Measurements from ENCODE around the gene TCHHL1. TPM values are rescaled to one million over a fixed set of nuclear protein-coding genes. Genes with fewer than 3 reads are reported as not detected.

The TCHHL1 gene
- total and polyA plus RNA-seq, 10 of the 15 experiments (the other 5 are each of a cell fraction or from before 2014, with no cell fraction given), result not detected

DNA sequence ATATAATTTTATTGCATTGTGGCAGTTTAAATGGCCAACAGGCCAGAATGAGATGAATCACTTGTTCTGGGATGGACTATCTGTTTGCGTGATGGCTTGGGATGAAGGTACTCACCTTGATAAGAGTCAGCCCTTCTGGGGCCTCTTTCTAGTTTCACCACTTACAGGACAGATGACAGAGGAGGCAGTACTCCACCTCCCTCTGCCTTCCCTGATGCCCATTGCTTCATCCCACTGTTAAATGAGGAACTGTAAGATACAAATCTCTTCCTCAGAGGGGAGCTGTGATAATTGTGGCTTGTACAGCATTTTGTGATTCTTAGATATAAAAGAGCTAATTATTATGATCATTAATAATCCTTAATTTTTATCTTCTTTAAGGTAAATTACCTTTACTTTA, 30.1 kb upstream of the TCHHL1 start:
- no peak for FAIRE-seq
- 93% methylated on average over 1 of the region's 1 CpG for WGBS (ENCODE audit: insufficient coverage, insufficient replicate concordance, low lambda C conversion rate, missing lambda C conversion rate)
- ChIA-PET POLR2A (interaction anchor here (0.9 kb wide), 1 partner anchor 18 kb away, joined by 3 read pairs; no protein-coding TSS in a partner anchor), CTCF (interaction anchor here (1.0 to 2.1 kb wide), 2 partner anchors 18 to 66 kb away, joined by 3 to 5 read pairs; no protein-coding TSS in a partner anchor), SMC1A (ENCODE audit: uncharacterized antibody, unreplicated experiment) (no interaction called here), RAD21 (ENCODE audit: unreplicated experiment) (no interaction called here)
- Histone ChIP-seq H3K4me1 (ENCODE audit: control insufficient read depth, insufficient read depth, low read length) (no peaks in the 10 kb centered on the region), H4K20me1 (ENCODE audit: control insufficient read depth, insufficient read depth) (no peaks in the 10 kb centered on the region), H3K9me3 (replicated peaks; ENCODE audit: control insufficient read depth, insufficient read depth, low read length) (no peaks in the 10 kb centered on the region), H3K79me2 (ENCODE audit: control insufficient read depth, insufficient read depth, low read length) (no peaks in the 10 kb centered on the region), H3K36me3 (ENCODE audit: control insufficient read depth in 2 of 2, insufficient read depth in 2 of 2, low read length in 1 of 2) (no peaks in the 10 kb centered on the region), H3K27me3 (replicated peaks in 1 of 2; ENCODE audit: control insufficient read depth in 2 of 2, insufficient read depth in 2 of 2, low read length in 1 of 2) (peaks cover 0 to 8% of the 10 kb centered on the region in 2 experiments; a peak in 2 of 4 replicates), H3K4me2 (ENCODE audit: control insufficient read depth, insufficient read depth) (no peak overlapping the region), H2AFZ (ENCODE audit: control insufficient read depth, low read depth, low read length) (no peak overlapping the region), H3K4me3 (no peak overlapping the region), H3K9ac (ENCODE audit: control insufficient read depth, insufficient read depth, low read length) (no peak overlapping the region), H3K27ac (ENCODE audit: control insufficient read depth, insufficient read depth) (no peak overlapping the region)
- ATAC-seq, result no peak
- intact Hi-C loops (cut with micrococcal nuclease; ENCODE audit: unreplicated experiment), result no loop called here
- in situ Hi-C loops (cut with MboI), result no loop called here
- TF ChIP-seq, protein P1, sequence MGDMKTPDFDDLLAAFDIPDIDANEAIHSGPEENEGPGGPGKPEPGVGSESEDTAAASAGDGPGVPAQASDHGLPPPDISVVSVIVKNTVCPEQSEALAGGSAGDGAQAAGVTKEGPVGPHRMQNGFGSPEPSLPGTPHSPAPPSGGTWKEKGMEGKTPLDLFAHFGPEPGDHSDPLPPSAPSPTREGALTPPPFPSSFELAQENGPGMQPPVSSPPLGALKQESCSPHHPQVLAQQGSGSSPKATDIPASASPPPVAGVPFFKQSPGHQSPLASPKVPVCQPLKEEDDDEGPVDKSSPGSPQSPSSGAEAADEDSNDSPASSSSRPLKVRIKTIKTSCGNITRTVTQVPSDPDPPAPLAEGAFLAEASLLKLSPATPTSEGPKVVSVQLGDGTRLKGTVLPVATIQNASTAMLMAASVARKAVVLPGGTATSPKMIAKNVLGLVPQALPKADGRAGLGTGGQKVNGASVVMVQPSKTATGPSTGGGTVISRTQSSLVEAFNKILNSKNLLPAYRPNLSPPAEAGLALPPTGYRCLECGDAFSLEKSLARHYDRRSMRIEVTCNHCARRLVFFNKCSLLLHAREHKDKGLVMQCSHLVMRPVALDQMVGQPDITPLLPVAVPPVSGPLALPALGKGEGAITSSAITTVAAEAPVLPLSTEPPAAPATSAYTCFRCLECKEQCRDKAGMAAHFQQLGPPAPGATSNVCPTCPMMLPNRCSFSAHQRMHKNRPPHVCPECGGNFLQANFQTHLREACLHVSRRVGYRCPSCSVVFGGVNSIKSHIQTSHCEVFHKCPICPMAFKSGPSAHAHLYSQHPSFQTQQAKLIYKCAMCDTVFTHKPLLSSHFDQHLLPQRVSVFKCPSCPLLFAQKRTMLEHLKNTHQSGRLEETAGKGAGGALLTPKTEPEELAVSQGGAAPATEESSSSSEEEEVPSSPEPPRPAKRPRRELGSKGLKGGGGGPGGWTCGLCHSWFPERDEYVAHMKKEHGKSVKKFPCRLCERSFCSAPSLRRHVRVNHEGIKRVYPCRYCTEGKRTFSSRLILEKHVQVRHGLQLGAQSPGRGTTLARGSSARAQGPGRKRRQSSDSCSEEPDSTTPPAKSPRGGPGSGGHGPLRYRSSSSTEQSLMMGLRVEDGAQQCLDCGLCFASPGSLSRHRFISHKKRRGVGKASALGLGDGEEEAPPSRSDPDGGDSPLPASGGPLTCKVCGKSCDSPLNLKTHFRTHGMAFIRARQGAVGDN (IDR thresholded peaks at IDR 0.05), result no peak
- TF ChIP-seq CBFB (IDR thresholded peaks at IDR 0.05; ENCODE audit: low read depth) (no peak), SIX5 (IDR thresholded peaks at IDR 0.05; ENCODE audit: low read depth, low read length, severe bottlenecking) (no peak), KLF5 (IDR thresholded peaks at IDR 0.05; ENCODE audit: partially characterized antibody) (no peak), ZNF622 (IDR thresholded peaks at IDR 0.05) (no peak), YY1 (IDR thresholded peaks at IDR 0.05; ENCODE audit: low read depth, low read length) (no peak), KAT2A (conservative IDR thresholded peaks at IDR 0.05; ENCODE audit: control insufficient read depth, low read depth, low read length) (no peak), CBX5 (IDR thresholded peaks at IDR 0.05; ENCODE audit: low read depth) (no peak)
- TF ChIP-seq, protein P2, sequence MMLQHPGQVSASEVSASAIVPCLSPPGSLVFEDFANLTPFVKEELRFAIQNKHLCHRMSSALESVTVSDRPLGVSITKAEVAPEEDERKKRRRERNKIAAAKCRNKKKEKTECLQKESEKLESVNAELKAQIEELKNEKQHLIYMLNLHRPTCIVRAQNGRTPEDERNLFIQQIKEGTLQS (IDR thresholded peaks at IDR 0.05; ENCODE audit: borderline replicate concordance, extremely low read depth, low read depth, low read length), result no peak
- TF ChIP-seq, protein P3, sequence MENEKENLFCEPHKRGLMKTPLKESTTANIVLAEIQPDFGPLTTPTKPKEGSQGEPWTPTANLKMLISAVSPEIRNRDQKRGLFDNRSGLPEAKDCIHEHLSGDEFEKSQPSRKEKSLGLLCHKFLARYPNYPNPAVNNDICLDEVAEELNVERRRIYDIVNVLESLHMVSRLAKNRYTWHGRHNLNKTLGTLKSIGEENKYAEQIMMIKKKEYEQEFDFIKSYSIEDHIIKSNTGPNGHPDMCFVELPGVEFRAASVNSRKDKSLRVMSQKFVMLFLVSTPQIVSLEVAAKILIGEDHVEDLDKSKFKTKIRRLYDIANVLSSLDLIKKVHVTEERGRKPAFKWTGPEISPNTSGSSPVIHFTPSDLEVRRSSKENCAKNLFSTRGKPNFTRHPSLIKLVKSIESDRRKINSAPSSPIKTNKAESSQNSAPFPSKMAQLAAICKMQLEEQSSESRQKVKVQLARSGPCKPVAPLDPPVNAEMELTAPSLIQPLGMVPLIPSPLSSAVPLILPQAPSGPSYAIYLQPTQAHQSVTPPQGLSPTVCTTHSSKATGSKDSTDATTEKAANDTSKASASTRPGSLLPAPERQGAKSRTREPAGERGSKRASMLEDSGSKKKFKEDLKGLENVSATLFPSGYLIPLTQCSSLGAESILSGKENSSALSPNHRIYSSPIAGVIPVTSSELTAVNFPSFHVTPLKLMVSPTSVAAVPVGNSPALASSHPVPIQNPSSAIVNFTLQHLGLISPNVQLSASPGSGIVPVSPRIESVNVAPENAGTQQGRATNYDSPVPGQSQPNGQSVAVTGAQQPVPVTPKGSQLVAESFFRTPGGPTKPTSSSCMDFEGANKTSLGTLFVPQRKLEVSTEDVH (IDR thresholded peaks at IDR 0.05; ENCODE audit: low read depth, partially characterized antibody), result no peak
- BruUV-seq (replicated peaks), result no TSS peak
- no peak for DNase-seq (ENCODE audit: low read depth, low spot score)
